ENCODE data around the gene BNC2.

The BNC2 gene

DNA sequence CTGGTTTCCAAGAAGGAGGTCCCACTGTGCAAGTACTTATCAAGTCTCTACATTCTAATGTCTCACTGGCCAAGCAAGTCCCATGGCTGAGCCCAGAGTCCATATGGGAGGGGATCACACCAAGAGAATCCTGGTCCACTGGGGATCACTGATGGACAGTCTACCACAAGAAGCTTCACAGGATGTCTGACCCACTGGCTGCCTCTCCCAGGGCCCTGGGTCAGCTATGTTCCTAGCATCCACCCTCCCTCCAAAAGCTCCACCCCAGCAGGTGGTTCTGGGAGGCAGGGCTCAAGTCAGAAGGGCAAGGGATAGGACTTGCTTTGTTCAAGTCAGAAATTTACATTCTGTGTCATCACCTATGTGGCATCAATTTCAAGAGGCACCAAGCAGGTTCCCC, 508.5 kb downstream of the BNC2 start:
- DNase-seq (ENCODE audit: low read depth) = no peak
- H3K4me3 ChIP-seq (ENCODE audit: low read length) = no peak overlapping the region
- TF ChIP-seq, protein P1, sequence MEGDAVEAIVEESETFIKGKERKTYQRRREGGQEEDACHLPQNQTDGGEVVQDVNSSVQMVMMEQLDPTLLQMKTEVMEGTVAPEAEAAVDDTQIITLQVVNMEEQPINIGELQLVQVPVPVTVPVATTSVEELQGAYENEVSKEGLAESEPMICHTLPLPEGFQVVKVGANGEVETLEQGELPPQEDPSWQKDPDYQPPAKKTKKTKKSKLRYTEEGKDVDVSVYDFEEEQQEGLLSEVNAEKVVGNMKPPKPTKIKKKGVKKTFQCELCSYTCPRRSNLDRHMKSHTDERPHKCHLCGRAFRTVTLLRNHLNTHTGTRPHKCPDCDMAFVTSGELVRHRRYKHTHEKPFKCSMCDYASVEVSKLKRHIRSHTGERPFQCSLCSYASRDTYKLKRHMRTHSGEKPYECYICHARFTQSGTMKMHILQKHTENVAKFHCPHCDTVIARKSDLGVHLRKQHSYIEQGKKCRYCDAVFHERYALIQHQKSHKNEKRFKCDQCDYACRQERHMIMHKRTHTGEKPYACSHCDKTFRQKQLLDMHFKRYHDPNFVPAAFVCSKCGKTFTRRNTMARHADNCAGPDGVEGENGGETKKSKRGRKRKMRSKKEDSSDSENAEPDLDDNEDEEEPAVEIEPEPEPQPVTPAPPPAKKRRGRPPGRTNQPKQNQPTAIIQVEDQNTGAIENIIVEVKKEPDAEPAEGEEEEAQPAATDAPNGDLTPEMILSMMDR (conservative IDR thresholded peaks at IDR 0.05; ENCODE audit: low read depth, low read length) = no peak

DNA sequence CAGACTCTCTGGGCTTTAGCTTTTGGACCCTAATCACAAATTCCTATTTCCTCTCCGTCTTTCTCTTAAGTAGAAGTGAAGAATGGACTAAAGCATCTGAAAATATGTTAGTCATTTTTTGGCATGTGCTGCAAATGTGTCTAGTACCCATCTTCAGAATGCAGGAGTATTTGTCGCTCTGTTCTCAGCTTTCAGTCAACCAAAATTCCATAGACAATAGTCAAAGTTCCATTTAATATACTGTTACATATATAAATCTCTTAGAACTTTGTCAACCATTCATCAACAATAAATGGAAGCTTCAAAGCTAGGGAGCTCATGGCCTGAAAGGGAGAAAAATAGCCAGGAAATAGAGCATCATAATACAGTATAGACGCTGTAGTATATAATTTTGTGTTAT, 509.4 kb downstream of the BNC2 start:
- TF ChIP-seq, protein P1 (conservative IDR thresholded peaks at IDR 0.05; ENCODE audit: low read depth, low read length) = no peak
- H3K4me3 ChIP-seq (ENCODE audit: low read length) = no peak overlapping the region
- no peak for DNase-seq (ENCODE audit: low read depth)

DNA sequence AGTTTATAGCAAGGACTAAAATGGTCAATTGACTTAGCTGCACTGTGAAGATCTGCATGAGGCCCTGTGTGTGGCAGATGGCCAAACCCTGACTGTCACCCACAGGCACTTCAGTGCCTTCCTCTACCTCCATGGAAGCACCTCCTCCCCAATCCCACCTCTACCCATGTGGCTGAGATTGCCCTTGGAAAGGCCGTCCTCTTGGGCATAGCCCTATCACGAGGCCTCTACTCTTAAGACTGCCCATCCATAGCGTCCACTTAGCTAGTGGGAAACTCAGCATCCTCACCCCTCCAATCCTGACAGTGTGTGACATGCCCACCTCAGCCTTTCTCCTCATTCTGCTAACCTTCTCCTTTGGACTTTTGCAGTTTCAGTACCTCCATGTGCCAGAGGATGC, 510.2 kb downstream of the BNC2 start:
- TF ChIP-seq, protein P1 (conservative IDR thresholded peaks at IDR 0.05; ENCODE audit: low read depth, low read length) = no peak
- H3K4me3 ChIP-seq (ENCODE audit: low read length) = no peak overlapping the region
- DNase-seq (ENCODE audit: low read depth) = no peak
